ENCODE measurements around the gene CITED1. TPM values are rescaled to one million over a fixed set of nuclear protein-coding genes. Genes with fewer than 3 reads are reported as not detected.

Gene CITED1
- total RNA-seq, 1 experiment from 2014 or later: 0.36 TPM

DNA sequence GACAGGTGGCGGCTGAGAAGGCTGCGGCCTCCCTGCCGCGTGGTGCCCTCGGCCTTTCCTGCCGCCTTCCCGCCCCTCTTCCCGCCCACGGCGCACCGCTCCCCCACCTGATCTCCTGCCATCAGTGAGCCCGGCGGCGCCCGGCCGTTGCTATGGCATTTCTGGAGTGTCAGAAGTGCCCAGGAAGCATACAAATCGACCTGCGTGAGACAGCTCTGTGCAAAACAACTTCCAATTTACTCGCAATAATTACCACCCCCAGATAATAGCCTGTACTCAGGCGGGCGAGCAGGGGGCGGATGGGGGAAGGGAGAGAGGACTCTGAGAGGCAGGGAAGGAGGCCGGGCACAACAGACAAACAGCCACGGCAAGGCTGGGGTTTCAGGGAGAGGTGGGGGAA lies 50.3 kb downstream of the CITED1 start:
- CTCF ChIA-PET: no interaction called here
- Histone ChIP-seq H3K9me3 (ENCODE audit: control insufficient read depth, insufficient read depth, low read depth, low read length) (no peaks in the 10 kb centered on the region), H3K27ac (ENCODE audit: low read length) (no peak overlapping the region), H3K27me3 (ENCODE audit: control insufficient read depth, insufficient read depth, low read length) (no peaks in the 10 kb centered on the region), H3K4me3 (ENCODE audit: low read depth in 2 of 2, low read length in 2 of 2) (no peak overlapping the region), H3K36me3 (ENCODE audit: control insufficient read depth, insufficient read depth, low read length) (no peaks in the 10 kb centered on the region), H3K4me1 (ENCODE audit: control insufficient read depth, insufficient read depth, low read length) (peaks cover 5% of the 10 kb centered on the region)
- in situ Hi-C loops (cut with HindIII; ENCODE audit: low pct_unique_long_range_greater_than_20kb, low sequenced_read_pairs) (no loop called here), intact Hi-C loops (cut with micrococcal nuclease; ENCODE audit: unreplicated experiment) (no loop called here)
- BruUV-seq (replicated peaks): no TSS peak
- no peak for ATAC-seq
- TF ChIP-seq, protein P1, sequence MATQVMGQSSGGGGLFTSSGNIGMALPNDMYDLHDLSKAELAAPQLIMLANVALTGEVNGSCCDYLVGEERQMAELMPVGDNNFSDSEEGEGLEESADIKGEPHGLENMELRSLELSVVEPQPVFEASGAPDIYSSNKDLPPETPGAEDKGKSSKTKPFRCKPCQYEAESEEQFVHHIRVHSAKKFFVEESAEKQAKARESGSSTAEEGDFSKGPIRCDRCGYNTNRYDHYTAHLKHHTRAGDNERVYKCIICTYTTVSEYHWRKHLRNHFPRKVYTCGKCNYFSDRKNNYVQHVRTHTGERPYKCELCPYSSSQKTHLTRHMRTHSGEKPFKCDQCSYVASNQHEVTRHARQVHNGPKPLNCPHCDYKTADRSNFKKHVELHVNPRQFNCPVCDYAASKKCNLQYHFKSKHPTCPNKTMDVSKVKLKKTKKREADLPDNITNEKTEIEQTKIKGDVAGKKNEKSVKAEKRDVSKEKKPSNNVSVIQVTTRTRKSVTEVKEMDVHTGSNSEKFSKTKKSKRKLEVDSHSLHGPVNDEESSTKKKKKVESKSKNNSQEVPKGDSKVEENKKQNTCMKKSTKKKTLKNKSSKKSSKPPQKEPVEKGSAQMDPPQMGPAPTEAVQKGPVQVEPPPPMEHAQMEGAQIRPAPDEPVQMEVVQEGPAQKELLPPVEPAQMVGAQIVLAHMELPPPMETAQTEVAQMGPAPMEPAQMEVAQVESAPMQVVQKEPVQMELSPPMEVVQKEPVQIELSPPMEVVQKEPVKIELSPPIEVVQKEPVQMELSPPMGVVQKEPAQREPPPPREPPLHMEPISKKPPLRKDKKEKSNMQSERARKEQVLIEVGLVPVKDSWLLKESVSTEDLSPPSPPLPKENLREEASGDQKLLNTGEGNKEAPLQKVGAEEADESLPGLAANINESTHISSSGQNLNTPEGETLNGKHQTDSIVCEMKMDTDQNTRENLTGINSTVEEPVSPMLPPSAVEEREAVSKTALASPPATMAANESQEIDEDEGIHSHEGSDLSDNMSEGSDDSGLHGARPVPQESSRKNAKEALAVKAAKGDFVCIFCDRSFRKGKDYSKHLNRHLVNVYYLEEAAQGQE (IDR thresholded peaks at IDR 0.05; ENCODE audit: insufficient read depth in 1 of 2, low read depth in 2 of 2, low read length in 1 of 2): no peak
- TF ChIP-seq SIN3A (IDR thresholded peaks at IDR 0.05; ENCODE audit: borderline replicate concordance, insufficient read depth, low read depth, low read length) (no peak), TCF7L2 (IDR thresholded peaks at IDR 0.05; ENCODE audit: low read depth, low read length) (no peak), POLR2AphosphoS5 (IDR thresholded peaks at IDR 0.05; ENCODE audit: low read depth, low read length) (no peak)
- TF ChIP-seq, protein P2, sequence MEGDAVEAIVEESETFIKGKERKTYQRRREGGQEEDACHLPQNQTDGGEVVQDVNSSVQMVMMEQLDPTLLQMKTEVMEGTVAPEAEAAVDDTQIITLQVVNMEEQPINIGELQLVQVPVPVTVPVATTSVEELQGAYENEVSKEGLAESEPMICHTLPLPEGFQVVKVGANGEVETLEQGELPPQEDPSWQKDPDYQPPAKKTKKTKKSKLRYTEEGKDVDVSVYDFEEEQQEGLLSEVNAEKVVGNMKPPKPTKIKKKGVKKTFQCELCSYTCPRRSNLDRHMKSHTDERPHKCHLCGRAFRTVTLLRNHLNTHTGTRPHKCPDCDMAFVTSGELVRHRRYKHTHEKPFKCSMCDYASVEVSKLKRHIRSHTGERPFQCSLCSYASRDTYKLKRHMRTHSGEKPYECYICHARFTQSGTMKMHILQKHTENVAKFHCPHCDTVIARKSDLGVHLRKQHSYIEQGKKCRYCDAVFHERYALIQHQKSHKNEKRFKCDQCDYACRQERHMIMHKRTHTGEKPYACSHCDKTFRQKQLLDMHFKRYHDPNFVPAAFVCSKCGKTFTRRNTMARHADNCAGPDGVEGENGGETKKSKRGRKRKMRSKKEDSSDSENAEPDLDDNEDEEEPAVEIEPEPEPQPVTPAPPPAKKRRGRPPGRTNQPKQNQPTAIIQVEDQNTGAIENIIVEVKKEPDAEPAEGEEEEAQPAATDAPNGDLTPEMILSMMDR (IDR thresholded peaks at IDR 0.05): no peak
- DNase-seq (ENCODE audit: low read depth, low spot score): no peak
- POLR2A ChIA-PET: no interaction called here

DNA sequence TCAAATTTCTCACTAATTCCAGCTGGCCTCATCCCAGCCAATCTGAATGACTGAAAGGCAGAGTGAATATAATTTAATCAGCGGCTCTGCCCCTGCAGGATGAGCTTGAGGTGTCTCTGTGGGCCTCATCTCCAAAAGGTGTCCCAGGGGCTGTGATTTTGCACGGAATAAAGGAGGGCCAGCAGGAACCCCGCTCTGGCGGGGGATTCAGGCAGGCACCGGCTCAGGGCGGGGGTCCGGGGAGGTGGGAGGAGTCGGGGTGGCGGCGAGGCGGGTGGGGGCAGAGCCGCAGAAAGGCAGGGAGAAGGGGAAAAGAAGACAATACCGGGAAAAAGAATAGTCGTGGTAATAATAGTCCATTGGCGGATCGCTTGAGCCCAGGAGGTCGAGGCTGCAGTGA lies 50.9 kb downstream of the CITED1 start:
- no peak for DNase-seq (ENCODE audit: low read depth, low spot score)
- no peaks in the 10 kb centered on the region for H3K27me3 ChIP-seq (ENCODE audit: control insufficient read depth, insufficient read depth, low read length)
- no peak overlapping the region for H3K27ac ChIP-seq (ENCODE audit: low read length)
- ChIA-PET CTCF (no interaction called here), POLR2A (no interaction called here)
- no peaks in the 10 kb centered on the region for H3K36me3 ChIP-seq (ENCODE audit: control insufficient read depth, insufficient read depth, low read length)
- no TSS peak for BruUV-seq (replicated peaks)
- no peak for ATAC-seq
- intact Hi-C loops (cut with micrococcal nuclease; ENCODE audit: unreplicated experiment) (no loop called here), in situ Hi-C loops (cut with HindIII; ENCODE audit: low pct_unique_long_range_greater_than_20kb, low sequenced_read_pairs) (no loop called here)
- no peak overlapping the region for H3K4me3 ChIP-seq (ENCODE audit: low read depth in 2 of 2, low read length in 2 of 2)
- peaks cover 5% of the 10 kb centered on the region for H3K4me1 ChIP-seq (ENCODE audit: control insufficient read depth, insufficient read depth, low read length)
- no peaks in the 10 kb centered on the region for H3K9me3 ChIP-seq (ENCODE audit: control insufficient read depth, insufficient read depth, low read depth, low read length)
- TF ChIP-seq POLR2AphosphoS5 (IDR thresholded peaks at IDR 0.05; ENCODE audit: low read depth, low read length) (no peak), TCF7L2 (IDR thresholded peaks at IDR 0.05; ENCODE audit: low read depth, low read length) (no peak), SIN3A (IDR thresholded peaks at IDR 0.05; ENCODE audit: borderline replicate concordance, insufficient read depth, low read depth, low read length) (no peak)
- TF ChIP-seq, protein P1 (IDR thresholded peaks at IDR 0.05; ENCODE audit: insufficient read depth in 1 of 2, low read depth in 2 of 2, low read length in 1 of 2): no peak
- TF ChIP-seq, protein P2 (IDR thresholded peaks at IDR 0.05): no peak
